GM12878 (cell line): ENCODE measurements around the gene FAM110C.

Source experiments
- EP300 ChIP-seq, 2 experiments: fragments of 150-350 bp in 1 of 2; IDR thresholded peaks; 2 replicates each; pipeline ENCODE4 v1.6.1; 2011 to 2012; ENCODE audit warnings: low read depth in 2 of 2, low read length in 2 of 2, borderline replicate concordance in 1 of 2, improper control_type of control experiment in 1 of 2, inconsistent platforms in 1 of 2; ENCODE audit not compliant: control insufficient read depth in 1 of 2
- MYC ChIP-seq: IDR thresholded peaks from 2 replicates; pipeline ENCODE4 v1.6.1; 2011; ENCODE audit warnings: mild to moderate bottlenecking, low read length, moderate library complexity, inconsistent platforms; ENCODE audit not compliant: insufficient read depth, insufficient replicate concordance, insufficient read length, severe bottlenecking
- POLR2A ChIP-seq: IDR thresholded peaks from 2 replicates; pipeline ENCODE4 v1.6.1; 2011; ENCODE audit warnings: low read depth, mild to moderate bottlenecking, low read length
- USF1 ChIP-seq: IDR thresholded peaks from 2 replicates; pipeline ENCODE4 v1.6.1; 2011; ENCODE audit warnings: borderline replicate concordance, low read depth, mild to moderate bottlenecking, moderate library complexity, mixed read lengths, low read length; ENCODE audit not compliant: insufficient read depth; ENCODE audit errors: extremely low read length
- ZBED1 ChIP-seq: IDR thresholded peaks from 2 replicates; pipeline ENCODE4 v1.6.1; 2016; ENCODE audit warnings: borderline replicate concordance

- TF ChIP-seq ZBED1 (no peak), EP300 (IDR thresholded peaks at IDR 0.05; ENCODE audit: borderline replicate concordance in 1 of 2, control insufficient read depth in 1 of 2, low read depth in 2 of 2, low read length in 2 of 2) (no peak), USF1 (no peak), POLR2A (no peak), MYC (no peak)
Observed at GRCh38 chr2:90645-91312, 44.5 kb upstream of the FAM110C start.
